AG08395 (cell line): ENCODE results near the gene ZBTB12.
"Not testable (repeated sequence)": the region's sequence is repeated elsewhere in the genome, so short reads cannot be mapped to it uniquely, and the experiment has no call there.

Experiments
- DNase-seq: peaks from one replicate; pipeline ENCODE4 v3.0.0; 2012; ENCODE audit warnings: mixed read lengths, low spot score

Gene ZBTB12, protein sequence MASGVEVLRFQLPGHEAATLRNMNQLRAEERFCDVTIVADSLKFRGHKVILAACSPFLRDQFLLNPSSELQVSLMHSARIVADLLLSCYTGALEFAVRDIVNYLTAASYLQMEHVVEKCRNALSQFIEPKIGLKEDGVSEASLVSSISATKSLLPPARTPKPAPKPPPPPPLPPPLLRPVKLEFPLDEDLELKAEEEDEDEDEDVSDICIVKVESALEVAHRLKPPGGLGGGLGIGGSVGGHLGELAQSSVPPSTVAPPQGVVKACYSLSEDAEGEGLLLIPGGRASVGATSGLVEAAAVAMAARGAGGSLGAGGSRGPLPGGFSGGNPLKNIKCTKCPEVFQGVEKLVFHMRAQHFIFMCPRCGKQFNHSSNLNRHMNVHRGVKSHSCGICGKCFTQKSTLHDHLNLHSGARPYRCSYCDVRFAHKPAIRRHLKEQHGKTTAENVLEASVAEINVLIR

DNA sequence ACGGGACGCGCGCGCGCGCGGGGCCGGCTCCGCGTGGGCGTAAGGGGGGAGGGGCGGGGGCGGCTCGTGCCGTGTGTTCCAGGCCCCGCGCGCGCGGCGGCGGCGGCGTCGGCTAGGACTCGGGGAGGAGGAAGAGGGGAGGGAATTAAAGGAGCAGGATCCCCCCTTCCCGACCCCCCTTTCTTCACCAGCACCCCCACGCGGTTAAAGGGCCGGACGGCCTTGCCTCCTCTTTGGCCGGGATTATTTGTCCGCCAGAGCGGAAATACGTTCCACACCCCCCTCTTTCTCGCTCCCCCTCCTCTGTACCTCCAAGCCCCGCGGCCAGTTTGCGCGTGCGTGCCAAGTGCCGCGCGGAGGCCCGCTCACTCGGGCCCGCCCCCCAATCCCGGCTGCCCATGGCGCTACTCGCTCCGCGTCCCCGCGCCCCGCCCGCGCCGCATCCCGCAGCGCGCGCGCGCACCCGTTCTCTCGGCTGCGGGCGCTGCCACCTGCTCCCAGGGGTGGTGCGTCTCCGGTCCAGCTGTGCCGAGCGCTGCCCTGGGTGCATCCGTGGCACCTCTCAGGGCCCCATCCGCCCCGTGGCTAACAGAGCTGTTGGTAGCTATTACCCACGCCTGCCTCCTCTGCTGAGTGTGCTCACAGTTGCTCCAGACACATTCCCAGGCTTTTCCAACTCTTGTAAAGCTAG is at the start of gene ZBTB12:
Gene ZBTB12 (minus strand): TSS at position 134 of the 691 bp plus-strand sequence. CDS start 781 bp downstream, outside the sequence.
- peak; percentile 95 for DNase-seq

DNA sequence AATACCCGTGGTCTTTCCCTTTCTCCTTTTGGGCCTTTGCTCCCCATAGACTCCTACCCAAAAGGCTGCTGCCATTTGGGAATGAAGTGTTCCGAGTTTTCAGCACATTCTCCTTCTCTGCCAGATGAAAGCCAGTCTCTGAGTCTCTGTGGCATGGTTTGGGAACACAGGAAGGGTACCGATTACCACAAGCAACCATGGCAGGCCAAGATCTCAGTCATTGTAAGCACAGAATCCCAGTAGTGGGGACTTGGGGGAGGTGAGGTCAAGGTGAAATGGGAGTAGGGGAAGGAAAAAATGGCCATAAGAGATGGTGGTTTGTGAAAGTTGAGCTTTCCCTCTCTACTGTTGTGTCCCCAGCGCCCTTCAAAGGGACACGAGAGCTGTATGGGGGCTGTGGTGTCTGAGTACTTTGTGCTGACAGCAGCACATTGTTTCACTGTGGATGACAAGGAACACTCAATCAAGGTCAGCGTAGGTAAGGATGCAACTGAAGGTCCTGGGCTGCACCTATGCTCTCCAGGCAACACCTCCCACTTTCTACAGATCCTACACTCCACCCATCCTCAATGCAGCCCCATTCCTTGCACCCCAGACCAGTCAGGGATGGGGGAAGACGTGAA is 48.2 kb upstream of the ZBTB12 start:
- no peak for DNase-seq

DNA sequence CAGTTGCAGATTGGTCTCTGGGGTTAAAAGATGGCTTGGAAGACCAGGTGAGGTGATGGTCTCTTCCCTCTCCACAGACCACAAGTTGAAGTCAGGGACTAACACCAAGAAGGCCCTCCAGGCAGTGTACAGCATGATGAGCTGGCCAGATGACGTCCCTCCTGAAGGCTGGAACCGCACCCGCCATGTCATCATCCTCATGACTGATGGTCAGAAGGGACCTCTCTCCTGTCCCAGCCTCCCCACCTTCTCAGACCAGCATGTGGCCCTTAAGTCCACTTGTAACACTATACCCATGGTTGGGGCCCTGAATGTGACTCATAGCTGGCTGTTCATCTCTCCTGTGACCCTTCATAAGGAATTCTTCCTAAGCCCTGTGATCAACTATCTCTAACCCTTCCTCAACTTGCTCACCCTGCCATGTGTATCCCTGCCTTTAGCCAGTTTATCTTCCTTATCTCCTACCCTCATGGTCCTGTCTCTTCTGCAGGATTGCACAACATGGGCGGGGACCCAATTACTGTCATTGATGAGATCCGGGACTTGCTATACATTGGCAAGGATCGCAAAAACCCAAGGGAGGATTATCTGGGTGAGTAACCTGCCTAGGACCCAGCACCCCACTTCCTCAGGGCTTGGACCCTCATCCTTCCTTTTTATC is 47.0 kb upstream of the ZBTB12 start:
- DNase-seq: peak; percentile 4

DNA sequence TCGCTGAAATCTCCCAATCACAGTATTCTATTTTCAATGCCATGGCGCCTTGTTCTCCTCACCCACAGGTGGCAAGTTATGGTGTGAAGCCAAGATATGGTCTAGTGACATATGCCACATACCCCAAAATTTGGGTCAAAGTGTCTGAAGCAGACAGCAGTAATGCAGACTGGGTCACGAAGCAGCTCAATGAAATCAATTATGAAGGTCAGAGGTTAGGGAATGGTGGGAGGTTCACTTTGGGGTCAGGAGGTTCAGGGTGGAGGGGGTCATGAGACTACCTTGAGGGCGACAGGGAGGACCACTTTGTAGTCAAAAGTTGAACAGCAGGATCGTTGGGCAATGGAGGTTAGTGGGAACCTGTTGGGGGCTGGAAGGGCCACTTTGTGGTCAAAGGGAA is 46.4 kb upstream of the ZBTB12 start:
- DNase-seq: no peak

DNA sequence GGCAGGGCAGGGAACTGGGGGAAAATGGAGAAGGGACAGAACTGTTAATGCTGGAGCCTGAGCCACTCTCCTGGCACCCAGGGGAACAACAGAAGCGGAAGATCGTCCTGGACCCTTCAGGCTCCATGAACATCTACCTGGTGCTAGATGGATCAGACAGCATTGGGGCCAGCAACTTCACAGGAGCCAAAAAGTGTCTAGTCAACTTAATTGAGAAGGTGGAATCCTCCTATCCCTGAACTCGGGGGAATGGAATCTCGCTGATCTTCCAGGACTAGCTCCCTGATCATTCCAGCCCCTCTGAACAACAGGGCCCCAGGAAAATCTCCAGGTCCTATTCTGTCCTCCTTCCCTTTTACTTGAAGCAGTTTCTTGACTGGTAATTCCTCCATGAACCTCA is 46.0 kb upstream of the ZBTB12 start:
- no peak for DNase-seq

DNA sequence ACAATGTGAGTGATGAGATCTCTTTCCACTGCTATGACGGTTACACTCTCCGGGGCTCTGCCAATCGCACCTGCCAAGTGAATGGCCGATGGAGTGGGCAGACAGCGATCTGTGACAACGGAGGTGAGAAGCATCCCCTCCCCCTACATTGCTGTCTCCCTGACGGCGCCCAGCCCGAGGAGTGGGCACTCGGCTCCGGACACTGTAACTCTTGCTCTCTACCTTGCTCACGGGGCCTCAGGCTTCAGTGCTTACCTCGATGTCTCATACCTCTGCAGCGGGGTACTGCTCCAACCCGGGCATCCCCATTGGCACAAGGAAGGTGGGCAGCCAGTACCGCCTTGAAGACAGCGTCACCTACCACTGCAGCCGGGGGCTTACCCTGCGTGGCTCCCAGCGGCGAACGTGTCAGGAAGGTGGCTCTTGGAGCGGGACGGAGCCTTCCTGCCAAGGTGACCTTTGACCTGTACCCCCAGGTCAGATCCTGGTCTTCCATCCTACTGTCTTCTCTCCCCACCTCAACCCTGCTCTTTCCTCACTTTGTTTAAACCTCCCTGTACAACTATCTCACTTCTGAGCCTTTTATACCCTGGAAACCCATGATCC is 45.3 kb upstream of the ZBTB12 start:
- DNase-seq: no peak

DNA sequence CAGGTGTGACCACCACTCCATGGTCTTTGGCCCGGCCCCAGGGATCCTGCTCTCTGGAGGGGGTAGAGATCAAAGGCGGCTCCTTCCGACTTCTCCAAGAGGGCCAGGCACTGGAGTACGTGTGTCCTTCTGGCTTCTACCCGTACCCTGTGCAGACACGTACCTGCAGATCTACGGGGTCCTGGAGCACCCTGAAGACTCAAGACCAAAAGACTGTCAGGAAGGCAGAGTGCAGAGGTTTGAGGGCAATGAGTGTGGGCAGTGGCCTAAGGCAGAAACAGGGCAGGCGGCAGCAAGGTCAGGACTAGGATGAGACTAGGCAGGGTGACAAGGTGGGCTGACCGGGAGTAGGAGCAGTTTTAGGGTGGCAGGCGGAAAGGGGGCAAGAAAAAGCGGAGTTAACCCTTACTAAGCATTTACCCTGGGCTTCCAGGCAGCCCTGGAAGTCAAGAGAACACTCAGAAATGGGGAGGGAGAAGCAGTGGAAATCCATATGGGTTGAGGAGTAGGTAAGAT is 44.5 kb upstream of the ZBTB12 start:
- no peak for DNase-seq

DNA sequence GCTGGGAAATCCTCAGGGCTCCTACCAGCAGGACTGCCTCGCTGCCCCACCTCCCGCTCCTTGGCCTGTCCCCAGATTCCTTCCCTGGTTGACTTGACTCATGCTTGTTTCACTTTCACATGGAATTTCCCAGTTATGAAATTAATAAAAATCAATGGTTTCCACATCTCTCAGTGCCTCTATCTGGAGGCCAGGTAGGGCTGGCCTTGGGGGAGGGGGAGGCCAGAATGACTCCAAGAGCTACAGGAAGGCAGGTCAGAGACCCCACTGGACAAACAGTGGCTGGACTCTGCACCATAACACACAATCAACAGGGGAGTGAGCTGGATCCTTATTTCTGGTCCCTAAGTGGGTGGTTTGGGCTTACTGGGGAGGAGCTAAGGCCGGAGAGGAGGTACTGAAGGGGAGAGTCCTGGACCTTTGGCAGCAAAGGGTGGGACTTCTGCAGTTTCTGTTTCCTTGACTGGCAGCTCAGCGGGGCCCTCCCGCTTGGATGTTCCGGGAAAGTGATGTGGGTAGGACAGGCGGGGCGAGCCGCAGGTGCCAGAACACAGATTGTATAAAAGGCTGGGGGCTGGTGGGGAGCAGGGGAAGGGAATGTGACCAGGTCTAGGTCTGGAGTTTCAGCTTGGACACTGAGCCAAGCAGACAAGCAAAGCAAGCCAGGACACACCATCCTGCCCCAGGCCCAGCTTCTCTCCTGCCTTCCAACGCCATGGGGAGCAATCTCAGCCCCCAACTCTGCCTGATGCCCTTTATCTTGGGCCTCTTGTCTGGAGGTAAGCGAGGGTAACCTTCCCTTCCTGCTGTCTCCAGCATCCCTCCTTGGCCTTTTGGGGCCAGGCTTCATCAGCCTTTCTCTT is 43.9 kb upstream of the ZBTB12 start, which contains the start of gene CFB:
Gene CFB (plus strand): TSS at position 589 of the 863 bp plus-strand sequence. CDS start 127 bp downstream, at position 716.
- DNase-seq: peak; percentile 93

DNA sequence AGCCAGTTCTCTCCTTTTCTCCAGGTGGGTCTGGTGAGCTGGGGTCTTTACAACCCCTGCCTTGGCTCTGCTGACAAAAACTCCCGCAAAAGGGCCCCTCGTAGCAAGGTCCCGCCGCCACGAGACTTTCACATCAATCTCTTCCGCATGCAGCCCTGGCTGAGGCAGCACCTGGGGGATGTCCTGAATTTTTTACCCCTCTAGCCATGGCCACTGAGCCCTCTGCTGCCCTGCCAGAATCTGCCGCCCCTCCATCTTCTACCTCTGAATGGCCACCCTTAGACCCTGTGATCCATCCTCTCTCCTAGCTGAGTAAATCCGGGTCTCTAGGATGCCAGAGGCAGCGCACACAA is 43.2 kb upstream of the ZBTB12 start:
- no peak for DNase-seq

DNA sequence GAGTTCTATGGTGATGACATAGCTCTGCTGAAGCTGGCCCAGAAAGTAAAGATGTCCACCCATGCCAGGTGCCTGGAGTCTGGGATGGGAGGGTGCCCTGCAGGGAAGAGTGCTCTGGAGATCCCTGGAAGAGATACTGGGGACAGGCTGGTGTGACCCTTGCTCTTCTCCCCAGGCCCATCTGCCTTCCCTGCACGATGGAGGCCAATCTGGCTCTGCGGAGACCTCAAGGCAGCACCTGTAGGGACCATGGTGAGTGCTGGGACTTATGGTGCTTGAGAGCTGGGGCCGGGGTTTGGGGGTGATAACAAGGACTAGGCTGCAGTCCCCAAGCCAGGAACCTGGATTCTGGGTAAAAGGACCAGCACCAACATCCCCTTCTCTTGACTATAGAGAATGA is 41.9 kb upstream of the ZBTB12 start:
- no peak for DNase-seq

DNA sequence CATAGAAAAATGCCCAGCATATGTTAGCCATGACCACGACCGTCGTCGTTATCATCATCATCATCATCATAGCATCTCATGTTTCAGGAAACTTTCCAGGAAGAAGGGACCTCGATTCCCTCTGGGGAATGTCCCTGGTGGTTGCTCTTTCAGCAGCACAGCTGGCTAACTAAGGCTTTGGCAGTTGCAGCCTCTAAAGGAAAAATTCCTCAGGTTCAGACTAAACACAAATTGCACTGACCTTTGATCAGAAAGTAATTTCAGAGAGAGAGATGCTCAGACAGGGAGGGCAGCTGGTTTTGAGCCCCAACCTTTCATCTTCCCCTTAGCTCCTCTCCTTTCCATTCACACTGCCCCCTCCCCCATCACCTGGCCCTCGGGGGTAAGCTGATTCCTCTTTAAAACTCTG is 38.4 kb upstream of the ZBTB12 start:
- peak; percentile 29 for DNase-seq

DNA sequence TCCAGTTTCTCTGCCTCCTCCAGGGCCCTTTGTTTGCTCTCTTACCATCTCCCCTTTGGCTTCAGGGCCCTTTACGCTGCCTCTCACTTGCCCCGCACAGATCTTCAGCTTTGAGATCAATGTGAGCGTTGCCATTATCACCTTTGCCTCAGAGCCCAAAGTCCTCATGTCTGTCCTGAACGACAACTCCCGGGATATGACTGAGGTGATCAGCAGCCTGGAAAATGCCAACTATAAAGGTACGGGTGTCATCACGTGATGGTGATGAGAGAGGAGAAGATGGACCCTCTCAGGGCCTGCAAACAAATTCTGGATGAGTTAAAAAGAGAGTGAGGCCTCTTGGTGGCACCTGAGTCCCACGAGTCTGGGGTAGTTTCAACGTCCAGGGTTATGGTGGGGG is 33.9 kb upstream of the ZBTB12 start:
- no peak for DNase-seq

DNA sequence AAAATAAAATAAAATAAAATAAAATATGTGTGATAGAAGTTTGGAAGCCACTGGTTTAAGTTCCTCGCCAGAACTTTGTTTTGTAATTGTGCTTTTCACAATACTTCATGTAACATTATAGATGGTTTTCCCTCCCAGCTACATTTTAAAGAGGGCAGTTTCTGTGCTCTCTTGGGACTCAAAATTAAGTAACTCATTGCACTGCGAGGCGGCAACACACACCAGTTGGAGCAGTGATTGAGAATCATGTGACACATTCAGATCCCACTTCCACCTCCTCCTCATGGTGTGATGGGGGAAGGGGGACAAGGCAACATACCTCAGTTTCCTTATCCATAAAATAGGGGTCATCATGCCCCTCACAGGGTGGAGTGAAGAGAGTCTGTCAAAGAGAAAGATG is 33.1 kb upstream of the ZBTB12 start:
- no peak for DNase-seq

DNA sequence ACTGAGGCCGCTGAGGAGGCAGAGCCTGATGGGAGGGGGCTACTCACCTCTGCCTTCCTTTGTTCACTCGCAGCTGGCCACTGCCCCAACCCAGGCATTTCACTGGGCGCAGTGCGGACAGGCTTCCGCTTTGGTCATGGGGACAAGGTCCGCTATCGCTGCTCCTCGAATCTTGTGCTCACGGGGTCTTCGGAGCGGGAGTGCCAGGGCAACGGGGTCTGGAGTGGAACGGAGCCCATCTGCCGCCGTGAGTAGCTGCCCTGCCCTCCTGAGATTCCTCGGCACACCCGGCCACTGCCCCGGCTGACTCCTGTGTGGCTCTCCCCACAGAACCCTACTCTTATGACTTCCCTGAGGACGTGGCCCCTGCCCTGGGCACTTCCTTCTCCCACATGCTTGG is 31.7 kb upstream of the ZBTB12 start:
- DNase-seq: no peak

DNA sequence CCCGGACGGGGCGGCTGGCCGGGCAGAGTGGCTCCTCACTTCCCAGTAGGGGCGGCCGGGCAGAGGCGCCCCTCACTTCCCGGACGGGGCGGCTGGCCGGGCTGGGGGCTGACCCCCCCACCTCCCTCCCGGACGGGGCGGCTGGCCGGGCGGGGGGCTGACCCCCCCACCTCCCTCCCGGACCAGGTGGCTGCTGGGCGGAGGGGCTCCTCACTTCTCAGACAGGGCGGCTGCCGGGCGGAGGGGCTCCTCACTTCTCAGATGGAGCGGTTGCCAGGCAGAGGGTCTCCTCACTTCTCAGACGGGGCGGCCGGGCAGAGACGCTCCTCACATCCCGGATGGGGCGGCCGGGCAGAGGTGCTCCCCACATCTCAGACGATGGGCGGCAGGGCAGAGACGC is 30.3 kb upstream of the ZBTB12 start:
- not testable (repeated sequence) for DNase-seq

DNA sequence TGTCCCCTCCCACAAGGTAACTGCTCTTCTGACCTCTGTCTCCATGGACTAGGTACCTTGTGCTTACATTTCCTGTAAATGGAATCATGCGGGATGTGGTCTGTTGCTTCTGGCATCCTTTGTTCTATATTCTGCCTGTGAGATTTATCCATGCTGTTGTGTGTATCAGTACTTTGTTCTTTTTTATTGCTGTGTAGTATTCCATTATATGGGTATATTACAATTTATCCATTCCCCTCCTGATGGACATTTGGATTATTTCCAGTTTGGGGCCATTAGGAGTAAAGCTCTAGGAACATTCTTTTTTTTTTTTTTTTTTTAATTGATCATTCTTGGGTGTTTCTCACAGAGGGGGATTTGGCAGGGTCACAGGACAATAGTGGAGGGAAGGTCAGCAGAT is 29.1 kb upstream of the ZBTB12 start:
- DNase-seq: no peak

DNA sequence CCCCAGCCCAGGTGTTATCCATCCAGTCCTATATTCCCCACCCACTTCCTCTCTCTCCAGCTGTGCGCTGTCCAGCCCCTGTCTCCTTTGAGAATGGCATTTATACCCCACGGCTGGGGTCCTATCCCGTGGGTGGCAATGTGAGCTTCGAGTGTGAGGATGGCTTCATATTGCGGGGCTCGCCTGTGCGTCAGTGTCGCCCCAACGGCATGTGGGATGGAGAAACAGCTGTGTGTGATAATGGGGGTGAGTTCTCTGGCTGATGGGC is 26.7 kb upstream of the ZBTB12 start:
- DNase-seq: no peak

DNA sequence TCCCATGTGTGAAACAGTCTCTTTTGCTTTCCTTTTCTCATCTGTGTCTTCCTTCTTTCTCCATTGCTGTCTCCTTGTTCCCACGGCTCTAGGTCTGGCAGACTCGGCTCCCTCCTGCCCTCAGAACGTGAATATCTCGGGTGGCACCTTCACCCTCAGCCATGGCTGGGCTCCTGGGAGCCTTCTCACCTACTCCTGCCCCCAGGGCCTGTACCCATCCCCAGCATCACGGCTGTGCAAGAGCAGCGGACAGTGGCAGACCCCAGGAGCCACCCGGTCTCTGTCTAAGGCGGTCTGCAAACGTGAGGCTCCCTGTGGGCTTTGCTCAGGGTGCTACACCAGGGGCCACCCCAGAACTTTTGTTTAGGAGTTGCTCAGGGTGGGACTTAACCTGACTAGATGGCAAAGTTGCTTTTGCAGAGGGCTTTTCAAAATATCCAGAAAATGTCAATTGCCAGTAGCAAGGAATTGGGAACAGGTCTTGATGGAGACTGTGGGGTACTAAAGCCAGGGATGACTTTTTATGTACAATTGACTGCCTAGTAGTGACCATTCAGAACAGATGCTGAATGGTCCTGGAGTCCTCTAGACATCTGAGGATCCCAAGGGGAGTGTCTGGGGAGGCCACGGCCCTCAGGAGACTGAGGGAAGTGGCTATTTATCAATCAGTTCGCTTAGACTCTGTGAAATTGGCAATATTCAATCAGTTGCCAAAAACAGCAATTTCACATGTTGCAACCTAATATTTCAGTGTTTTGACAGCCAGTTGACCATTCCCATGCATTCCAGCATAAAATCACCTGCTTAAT is 26.2 kb upstream of the ZBTB12 start:
- no peak for DNase-seq

DNA sequence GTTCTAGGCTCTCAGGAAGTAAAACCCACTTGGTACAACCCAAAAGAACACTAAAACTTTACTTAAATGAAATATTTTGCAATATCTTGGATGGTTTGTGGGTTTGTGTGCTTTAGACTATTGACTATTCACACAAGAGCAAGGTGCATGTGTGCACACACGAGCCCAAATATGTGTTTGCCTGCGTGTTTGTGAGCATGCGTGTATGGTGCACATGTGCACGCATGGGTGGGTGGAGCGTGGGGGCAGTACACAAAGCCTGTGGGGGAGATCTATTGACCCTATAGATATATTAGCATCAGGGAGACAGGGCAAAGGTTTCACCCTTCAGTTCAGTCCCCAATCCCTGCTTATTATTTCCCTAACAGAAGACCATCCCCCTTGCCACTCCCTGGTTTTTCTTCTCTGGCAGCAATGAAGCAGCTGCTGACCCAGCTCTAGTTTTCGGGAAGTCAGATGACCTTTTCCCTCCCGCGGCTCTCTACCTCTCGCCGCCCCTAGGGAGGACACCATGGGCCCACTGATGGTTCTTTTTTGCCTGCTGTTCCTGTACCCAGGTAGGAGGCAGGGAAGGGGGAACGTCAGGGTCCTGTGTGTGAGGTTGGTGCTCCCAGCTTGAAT is 25.5 kb upstream of the ZBTB12 start, which contains the start of gene C2:
Gene C2 (plus strand): TSS at position 476 of the 621 bp plus-strand sequence. CDS start 36 bp downstream, at position 512.
- DNase-seq: no peak

DNA sequence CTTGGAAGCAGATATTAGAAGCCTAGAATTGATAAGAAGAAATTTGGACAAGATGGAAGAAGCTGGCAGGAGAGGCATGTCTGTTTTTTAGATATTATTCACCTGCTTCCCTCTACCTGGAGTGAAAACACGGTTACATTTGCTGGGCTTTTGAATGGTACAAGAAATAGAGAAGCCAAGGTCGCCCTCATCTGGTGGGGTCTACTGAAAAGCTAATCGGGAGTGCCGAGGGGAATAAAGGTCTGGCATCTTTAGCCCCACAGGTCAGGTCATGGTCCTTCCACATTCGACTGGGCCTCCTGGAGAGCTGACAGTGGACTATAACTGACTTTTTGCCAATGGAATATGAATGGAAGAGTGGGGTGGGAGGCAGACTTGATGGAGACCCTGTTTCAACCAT is 21.1 kb upstream of the ZBTB12 start:
- no peak for DNase-seq
